Middle frontal gyrus (tissue), 1 donor: ENCODE measurements around the gene NEURL1.
"Not testable (repeated sequence)": the region's sequence is repeated elsewhere in the genome, so short reads cannot be mapped to it uniquely, and the experiment has no call there.

Experiments used
- DNase-seq: peaks from one replicate; pipeline ENCODE4 v3.0.0-alpha.2; 2015; ENCODE audit warnings: low spot score; ENCODE audit errors: extremely low spot score

Gene NEURL1

DNA sequence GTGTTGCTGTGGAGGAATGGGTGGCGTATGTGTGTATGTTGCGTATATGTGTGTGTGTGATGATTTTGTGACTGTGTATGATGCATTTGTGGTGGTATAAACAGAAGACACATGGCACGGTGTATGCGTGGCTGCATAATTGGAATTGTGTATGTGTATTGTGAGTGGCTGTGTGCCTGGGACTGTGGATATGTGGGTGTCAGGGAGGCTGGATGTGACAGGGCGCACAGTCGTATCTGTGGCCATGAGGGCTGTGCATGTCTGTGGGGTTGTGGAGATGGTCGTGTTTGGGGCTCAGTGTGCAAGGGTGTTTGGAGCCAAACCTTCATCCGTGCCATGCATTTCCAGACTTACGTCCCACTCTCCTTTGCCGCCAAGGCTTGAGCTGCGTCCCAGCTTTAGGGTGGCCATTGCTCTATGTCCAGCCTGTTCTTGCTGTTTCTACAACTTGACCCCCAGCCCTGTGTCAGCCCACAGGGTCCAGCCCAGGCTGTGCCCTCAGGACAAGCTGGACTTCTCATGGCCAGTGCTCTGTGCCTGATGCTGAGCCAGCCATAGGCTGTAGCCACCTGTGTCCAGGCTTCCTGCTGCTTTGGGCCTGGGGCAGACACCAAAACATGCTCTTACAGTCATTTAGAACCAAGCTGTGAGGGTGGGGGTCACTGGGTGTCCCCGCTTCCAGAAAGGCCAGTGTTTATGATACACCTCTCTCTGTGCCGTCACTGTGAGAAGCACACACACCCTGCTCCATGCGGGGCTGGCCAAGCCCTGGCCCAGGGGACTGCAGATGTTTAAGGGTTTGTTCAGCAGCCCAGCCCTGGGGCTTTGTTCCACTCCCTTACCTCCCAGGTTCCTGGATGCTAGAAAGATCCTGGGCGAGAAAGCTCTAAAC lies 127.6 kb downstream of the NEURL1 start:
- DNase-seq = no peak

DNA sequence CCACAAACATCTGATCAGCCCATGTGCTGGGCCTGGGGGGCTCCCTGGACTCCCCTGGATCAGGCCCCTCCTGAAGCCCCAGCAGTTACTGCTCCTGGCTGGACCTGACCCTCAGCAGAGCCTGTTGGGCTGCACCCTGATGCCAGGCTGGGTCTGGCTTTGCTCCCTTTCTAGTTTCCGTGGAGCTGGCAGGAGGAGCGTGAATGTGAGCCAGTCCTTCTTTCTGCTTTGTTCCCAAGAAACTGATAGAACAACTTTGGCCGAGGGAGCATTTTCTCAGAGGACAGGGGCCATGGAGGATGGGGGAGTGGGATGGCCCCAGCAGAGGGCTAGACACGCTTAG lies 128.2 kb downstream of the NEURL1 start:
- no peak for DNase-seq

DNA sequence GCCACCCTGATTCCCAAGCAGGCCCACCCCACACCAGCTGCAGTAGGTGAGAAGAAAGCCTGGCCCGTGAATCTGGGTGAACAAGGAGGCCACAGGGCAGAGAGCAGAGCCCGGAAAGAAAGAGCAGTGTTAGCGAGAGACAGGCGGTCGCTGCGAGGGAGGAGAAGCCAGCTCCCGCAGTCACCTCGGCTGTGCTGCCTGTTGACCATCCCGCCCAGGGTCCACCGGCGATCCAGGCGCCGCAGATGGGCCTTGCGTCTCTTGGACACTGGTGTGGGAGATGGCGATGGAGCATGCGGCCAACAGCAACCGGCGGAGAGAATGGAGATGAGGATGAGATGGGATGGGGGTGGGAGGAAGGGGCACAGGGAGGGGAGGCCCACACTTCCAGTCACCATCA lies 128.8 kb downstream of the NEURL1 start:
- no peak for DNase-seq

DNA sequence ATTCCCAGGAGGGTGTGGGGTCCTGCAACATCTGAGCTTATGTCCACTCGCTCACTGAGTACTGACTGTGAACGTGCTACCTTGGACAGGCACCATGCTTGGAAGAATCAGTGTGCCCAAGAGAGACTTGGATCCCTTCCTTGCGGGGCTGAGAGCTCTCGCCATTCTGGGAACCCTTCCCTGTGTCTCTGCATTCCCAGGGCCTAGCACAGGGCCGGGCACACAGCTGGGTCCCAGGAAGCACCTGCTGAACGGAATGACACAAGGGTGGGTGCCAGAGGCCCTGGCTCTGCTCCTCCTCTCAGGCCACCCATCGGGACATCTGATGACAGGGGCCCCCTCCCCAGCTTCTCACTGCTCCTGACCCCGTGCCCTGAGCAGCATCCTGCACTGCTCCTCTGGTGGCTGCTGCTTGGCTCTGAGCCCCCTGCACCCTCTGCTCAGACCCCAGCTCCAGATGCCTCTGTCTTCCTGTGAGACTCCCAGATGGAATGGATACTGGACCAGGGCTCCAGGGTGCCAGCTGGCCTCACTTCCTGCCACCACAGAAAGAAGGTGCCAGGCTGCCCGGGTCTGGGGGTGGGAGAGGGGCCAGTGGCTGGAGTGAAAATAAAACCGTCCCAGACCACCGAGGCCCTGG lies 129.6 kb downstream of the NEURL1 start:
- DNase-seq = no peak

DNA sequence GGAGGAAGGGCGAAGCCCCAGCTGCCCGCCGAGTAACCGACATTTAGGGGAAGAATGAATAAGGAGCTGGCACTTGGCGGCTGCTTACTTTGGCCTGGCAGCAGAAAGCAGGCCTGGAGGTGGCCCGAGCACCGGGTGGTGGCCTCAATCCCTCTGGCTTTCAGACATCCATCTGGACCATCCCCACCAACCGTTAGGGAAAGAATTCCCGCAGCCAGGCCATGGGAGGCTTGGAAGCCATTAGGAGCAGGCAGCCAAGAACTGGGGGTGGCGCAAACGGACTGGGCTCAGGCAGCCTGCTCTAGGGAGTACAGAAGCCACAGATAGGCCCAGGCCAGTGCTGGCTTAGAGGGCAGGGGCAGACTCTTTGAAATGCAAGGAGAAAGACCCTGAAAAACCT lies 132.7 kb downstream of the NEURL1 start:
- DNase-seq = no peak

DNA sequence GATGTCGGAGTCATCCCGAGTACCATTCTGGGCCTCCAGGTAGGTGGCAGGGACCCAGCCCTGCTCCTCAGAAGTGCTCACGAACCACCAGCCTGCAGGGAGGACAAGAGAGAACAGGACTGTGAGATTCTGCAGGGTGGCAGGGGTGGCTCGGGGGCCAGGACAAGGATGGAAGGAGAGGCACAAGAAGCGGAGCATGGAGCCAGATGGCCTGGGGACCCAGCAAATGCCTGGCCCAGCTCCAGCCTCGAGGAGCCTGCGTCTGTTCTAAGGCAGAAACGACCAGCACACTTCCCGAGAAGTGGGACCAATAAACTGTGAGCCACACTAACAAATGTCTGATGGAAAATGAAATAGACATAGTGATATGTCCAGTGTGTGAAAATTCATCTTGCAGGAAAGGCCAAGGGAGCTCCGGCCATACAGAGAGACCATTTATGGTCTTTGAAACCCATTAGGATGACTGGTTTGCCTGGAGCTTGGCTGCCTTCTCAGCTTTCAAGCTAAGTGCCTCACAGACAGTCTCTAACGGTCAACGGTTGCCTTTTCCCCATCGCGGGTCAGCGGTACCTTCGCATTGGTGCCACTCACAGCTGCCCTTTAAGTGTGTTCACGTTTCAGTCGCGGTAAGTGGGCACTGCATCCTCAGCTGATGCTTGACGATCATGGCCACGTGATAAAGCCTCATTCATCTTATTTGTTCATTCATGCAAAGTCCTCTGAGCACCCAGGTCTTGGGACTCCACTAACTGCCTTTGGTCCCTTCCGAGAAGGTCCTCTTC lies 133.8 kb downstream of the NEURL1 start:
- DNase-seq = no peak

DNA sequence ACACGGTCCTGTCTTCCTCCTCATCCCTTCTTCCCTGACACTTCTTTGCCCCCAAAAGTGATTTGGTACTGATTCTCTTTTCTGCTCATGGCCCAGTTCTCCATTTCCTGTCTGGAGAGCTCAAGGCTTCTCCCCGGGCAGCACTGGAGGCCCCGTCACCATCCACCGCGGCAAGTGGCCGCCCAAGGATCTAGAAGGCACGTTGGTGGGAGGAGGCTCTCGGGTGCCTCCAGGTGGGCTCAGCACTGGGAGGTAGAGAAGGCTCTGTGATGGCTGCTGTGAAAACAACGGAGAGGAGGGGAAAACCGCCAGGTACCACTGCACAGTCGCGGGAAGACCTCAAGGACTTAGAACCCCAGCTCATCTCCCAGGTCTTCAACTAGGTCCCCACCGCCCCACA lies 134.4 kb downstream of the NEURL1 start:
- no peak for DNase-seq

DNA sequence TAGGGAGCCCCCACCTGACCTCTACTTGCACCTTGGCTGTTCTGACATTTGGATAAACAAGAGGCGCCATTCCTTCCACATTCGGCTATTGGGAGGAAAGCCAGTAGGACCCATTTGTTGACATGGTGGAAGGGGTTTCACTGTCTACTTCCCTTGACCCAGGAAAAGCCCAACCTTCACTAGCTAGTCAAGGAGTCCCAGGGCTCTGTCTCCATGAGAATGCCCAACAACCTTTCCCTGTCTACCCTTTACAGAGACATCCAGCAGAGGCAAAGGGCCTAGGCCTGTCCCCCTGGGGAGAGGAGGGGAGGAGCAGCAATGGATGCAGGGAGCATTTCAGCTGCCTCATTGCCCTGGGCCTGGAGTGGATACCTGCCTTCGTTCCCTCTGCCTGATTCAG lies 136.1 kb downstream of the NEURL1 start:
- DNase-seq = no peak

DNA sequence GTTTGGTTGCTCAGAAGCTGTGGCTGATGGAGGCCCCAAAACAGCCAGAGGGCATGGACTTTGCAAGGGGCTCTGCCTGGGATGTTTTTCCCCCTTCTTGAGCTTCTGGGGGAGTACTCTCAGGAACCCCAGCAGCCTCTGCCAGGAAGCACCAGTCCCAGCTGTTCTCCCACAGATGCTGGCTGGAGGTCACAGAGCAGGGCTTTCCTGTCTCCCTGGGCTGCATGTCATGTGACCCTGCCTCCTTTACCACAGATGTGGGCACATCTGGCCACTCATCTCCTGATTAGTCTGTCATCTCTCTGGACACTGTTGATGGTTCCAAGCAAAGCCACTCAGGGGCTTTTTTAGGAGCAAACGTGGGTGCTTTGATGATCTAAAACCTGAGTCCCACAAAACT lies 136.7 kb downstream of the NEURL1 start:
- DNase-seq = no peak

DNA sequence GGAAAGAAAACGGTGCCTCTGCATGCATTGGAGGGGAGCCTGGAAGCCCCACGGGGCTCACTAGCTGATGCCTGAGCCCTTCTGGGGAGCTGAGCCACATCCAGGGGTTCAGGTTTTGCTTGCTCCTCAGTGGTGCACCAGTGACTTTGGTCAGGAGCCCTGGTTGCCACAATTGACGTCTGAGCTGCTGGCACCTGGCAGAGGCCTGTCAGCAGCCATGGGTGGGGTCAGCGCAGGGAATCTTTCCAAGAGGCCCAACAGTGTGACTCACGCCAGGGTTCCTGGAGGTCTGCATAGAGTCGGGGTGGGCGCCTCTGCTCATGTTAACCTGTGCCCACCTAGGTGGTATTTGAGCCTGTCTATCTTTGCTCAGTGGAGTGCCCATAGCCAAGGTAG lies 138.7 kb downstream of the NEURL1 start:
- DNase-seq = no peak

DNA sequence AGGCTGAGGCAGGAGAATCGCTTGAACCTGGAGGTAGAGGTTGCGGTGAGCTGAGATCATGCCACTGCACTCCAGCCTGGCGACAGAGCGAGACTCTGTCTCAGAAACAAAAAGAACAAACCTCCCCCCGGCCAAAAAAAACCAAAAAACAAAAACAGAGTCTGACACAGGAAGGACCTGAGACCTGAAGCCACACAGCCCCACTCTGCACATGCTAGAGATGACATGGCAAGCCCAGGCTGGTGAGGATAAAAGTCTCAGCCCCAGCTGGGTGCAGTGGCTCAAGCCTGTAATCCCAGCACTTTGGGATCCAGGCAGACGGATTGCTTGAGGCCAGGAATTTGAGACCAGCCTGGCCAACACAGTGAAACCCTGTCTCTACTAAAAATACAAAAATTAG lies 139.4 kb downstream of the NEURL1 start:
- DNase-seq = not testable (repeated sequence)

DNA sequence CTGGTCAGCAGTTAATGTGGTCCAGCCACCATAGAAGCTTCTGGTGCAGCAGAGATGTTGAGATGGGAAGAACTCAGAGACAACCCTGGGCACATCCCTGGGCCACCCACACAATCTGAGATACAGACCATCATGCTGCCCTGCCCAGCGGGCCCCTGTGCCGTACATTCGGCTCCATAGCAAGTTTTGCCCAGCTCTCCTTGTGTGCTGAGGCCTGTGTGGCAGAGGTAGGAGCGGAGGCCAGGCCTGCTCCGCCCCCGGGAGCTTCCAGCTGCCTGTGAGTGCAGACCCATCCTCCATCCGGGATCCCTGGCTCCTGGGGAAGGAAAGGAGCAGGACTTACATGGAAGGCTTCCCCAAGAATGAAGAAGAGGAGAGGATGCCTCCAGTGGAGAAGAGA lies 140.3 kb downstream of the NEURL1 start:
- DNase-seq = no peak

DNA sequence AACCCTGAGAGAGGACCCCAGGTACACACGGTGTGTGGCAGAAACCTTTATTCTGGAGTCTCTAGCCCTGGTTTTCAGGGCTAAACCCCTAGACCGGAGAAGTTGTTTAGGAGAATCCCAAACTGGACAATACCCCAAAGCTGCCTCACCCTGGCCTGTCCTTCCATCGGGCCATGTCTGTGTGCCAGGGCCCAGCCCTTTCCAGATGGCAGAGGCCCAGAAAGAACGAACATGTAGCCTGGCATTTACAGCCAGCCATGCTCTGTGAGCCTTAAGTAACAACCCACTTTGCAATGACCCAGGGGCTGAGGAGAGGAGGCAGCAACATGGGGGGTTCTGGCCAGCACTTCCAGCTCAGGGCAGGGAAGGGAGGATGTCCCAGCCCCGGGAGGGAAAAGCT lies 142.1 kb downstream of the NEURL1 start:
- no peak for DNase-seq

DNA sequence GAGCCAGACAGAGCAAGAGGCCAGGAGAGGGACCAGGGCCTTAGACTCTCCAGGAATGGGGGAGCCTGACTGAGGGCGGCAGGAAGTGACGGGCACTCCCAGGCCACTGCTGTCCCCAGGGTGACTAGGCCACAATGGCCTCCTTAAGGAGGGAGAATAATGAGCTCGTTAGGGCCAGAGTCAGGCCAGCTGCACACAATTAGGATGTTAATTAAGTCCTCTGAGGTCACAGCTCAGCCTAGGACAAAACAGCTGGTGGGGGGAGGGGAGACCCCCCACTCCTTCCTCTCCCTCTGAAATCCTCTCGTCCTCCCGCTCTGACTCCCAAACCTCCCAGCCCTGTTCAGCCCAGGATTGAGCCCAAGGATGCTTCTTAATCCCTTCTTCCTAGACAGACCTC lies 143.0 kb downstream of the NEURL1 start:
- DNase-seq = no peak

DNA sequence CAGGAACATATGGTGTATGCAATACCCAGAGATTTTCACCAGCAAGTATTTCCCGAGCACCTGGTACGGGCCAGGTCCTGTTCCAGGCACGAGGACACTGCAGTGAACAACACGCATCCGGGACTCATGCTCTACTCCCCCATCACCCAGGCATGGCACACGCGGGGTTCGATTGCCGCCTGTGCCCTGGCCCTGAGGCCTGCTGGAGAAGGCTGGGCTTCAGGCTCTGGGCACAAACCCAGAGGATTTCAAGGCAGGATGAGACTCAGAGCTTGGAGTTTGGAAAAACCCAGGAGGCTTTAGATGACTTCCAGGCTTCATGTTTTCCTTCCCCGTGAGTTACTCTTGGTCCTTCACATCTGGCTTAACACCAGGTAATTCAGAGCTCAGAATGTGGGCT lies 143.5 kb downstream of the NEURL1 start:
- DNase-seq = no peak

DNA sequence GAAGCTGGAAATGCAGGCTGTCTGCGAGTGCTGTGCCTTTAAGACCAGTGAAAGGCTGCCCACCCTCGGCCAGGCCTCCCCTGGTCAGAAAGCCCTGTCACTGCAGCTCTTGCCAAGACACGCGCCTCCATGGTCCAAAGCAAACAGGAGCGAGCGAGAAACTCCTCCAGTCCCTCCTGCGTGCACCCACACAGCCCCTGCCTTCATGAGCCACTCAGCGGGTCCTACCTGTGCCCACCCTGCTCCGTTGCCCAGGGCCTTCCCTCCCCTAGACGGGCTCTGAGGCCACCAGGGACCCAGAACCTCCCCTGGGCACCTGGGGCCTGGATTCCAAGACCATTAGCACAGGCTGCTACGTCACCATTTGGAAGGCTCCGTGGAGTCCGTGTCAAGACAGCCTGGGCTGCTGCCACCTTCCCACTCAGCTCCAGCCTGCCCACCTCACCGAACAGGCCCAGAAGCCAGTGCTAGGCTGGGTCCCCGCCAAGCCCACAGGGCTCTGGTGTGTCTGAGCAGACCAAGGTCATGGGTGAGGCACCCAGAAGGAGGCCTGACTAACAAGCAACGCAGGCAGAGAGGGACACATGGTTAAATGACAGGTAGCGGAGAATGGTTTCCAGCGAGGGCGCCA lies 144.5 kb downstream of the NEURL1 start:
- DNase-seq = no peak

DNA sequence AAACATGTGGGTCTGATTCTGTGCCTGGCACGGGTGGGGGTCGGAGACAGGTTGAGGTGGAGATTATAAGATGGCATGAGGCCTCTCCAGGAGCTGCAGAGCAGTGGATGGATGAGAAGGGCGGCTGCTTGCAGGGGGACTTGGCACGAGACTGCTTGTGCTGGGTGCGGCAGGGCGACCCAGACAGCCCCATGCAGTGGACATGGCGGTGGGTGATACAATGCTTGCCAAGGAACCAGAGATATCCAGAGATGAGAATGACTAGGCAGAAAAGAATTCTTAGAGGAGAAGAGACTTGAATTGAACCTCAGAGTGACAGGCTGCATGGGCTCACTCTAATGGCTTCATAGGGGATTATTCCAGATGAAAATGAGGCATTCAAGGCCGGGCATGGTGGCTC lies 145.4 kb downstream of the NEURL1 start:
- DNase-seq = no peak

DNA sequence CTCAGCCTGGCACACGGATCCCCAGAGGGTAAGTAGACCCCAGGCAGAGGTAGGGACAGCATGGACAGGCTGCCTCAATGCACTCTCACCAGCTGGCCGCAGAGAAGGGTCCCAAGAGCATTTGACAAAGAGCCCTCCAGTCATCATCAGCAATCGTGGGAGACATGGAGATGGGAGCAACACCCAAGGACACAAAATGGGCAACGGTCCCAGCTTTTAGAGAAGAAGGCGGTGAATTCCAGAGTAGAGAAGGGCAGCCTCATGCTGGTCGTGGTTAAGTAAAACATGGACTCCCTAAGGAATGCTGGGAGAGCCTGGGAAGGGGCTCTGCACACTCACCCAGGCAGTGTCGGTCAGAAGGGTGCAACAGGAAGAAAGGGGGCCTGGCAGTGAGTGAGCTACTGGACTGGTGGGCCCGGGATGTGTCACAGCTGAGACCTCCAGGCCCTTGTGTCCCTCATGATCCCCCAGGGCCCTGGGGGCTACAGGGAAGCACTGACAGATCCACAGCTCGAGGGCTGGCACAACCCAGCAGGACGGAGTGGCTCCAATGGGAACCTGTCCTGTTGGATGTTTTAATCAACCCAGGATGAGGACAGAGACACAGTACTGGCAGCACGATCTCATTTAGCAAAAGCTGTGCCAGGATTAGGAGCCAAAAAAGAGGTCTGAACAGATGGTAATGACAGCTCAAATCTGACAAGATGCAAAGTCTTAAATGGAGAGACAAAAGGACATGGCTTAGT lies 147.1 kb downstream of the NEURL1 start:
- DNase-seq = peak; percentile 64

DNA sequence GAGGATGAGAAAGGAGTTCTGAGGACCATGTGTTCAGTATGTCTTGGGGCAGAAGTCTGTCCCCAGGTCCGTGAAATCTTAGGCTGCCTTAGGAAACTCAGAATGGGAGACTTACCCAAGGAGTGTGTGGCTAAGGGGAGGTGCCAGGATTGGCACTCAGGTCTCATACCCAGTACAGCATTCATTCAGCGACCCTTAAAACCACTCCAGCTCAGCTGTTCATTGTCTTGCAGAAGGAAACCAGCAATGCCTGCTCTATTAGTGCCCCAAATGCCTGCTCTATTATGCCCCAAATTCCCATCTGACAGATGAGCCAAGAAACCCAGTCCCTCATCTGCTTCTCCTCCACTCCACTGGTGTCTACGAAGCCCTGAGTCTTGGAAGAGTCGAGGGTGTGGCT lies 147.8 kb downstream of the NEURL1 start:
- DNase-seq = no peak
